Measurements from ENCODE around the gene SYT6. TPM values are rescaled to one million over a fixed set of nuclear protein-coding genes. Genes with fewer than 3 reads are reported as not detected.

The SYT6 gene
- total RNA-seq, 1 experiment from 2014 or later: not detected

GRCh38 chr1:114144016-114144415 lies 9.7 kb downstream of the SYT6 start:
- TF ChIP-seq EZH2 (IDR thresholded peaks at IDR 0.05; ENCODE audit: low read depth) (no peak), CTCF (conservative IDR thresholded peaks at IDR 0.05) (no peak)
- CTCF ChIA-PET: no interaction called here
- Histone ChIP-seq H3K4me3 (no peak overlapping the region), H3K27ac (no peak overlapping the region), H3F3A (ENCODE audit: insufficient read depth, low read depth) (no peaks in the 10 kb centered on the region), H4K20me1 (ENCODE audit: insufficient read depth) (no peaks in the 10 kb centered on the region), H3K79me2 (ENCODE audit: low read depth) (no peaks in the 10 kb centered on the region), H3K9me3 (ENCODE audit: insufficient read depth, low read depth) (no peaks in the 10 kb centered on the region), H3K9me2 (ENCODE audit: insufficient read depth) (no peaks in the 10 kb centered on the region), H3K4me1 (replicated peaks; ENCODE audit: insufficient read depth) (no peaks in the 10 kb centered on the region), H3K27me3 (ENCODE audit: insufficient read depth, low read depth) (no peaks in the 10 kb centered on the region), H3K36me3 (ENCODE audit: low read depth) (no peaks in the 10 kb centered on the region), H2AFZ (no peak overlapping the region), H3K4me2 (no peak overlapping the region)
- no TSS peak for BruUV-seq (replicated peaks)
- POLR2A ChIA-PET (ENCODE audit: unreplicated experiment): no interaction called here
- intact Hi-C loops (cut with micrococcal nuclease; ENCODE audit: unreplicated experiment): no loop called here
- DNase-seq: no peak

GRCh38 chr1:114139540-114139939 lies 14.1 kb downstream of the SYT6 start:
- Histone ChIP-seq H3K9me3 (ENCODE audit: insufficient read depth, low read depth) (no peaks in the 10 kb centered on the region), H3K79me2 (ENCODE audit: low read depth) (no peaks in the 10 kb centered on the region), H3K27ac (no peak overlapping the region), H3F3A (ENCODE audit: insufficient read depth, low read depth) (no peaks in the 10 kb centered on the region), H3K36me3 (ENCODE audit: low read depth) (no peaks in the 10 kb centered on the region), H3K4me1 (replicated peaks; ENCODE audit: insufficient read depth) (peaks cover 5% of the 10 kb centered on the region), H3K9me2 (ENCODE audit: insufficient read depth) (no peaks in the 10 kb centered on the region), H2AFZ (no peak overlapping the region), H3K4me3 (no peak overlapping the region), H3K4me2 (no peak overlapping the region), H3K27me3 (ENCODE audit: insufficient read depth, low read depth) (no peaks in the 10 kb centered on the region), H4K20me1 (ENCODE audit: insufficient read depth) (no peaks in the 10 kb centered on the region)
- CTCF ChIA-PET: no interaction called here
- POLR2A ChIA-PET (ENCODE audit: unreplicated experiment): no interaction called here
- no peak for DNase-seq
- BruUV-seq (replicated peaks): no TSS peak
- no peak for TF ChIP-seq EZH2 (IDR thresholded peaks at IDR 0.05; ENCODE audit: low read depth)
- TF ChIP-seq CTCF (conservative IDR thresholded peaks at IDR 0.05): no peak
- intact Hi-C loops (cut with micrococcal nuclease; ENCODE audit: unreplicated experiment): no loop called here

GRCh38 chr1:114137497-114137896 lies 16.2 kb downstream of the SYT6 start:
- no peak for DNase-seq
- Histone ChIP-seq H3K4me1 (replicated peaks; ENCODE audit: insufficient read depth) (peaks cover 14% of the 10 kb centered on the region), H3K9me2 (ENCODE audit: insufficient read depth) (no peaks in the 10 kb centered on the region), H3K27me3 (ENCODE audit: insufficient read depth, low read depth) (no peaks in the 10 kb centered on the region), H3K4me2 (no peak overlapping the region), H3K36me3 (ENCODE audit: low read depth) (no peaks in the 10 kb centered on the region), H4K20me1 (ENCODE audit: insufficient read depth) (no peaks in the 10 kb centered on the region), H2AFZ (no peak overlapping the region), H3K79me2 (ENCODE audit: low read depth) (no peaks in the 10 kb centered on the region), H3K27ac (no peak overlapping the region), H3K9me3 (ENCODE audit: insufficient read depth, low read depth) (no peaks in the 10 kb centered on the region), H3K4me3 (no peak overlapping the region), H3F3A (ENCODE audit: insufficient read depth, low read depth) (no peaks in the 10 kb centered on the region)
- intact Hi-C loops (cut with micrococcal nuclease; ENCODE audit: unreplicated experiment): no loop called here
- ChIA-PET POLR2A (ENCODE audit: unreplicated experiment) (no interaction called here), CTCF (no interaction called here)
- BruUV-seq (replicated peaks): no TSS peak
- TF ChIP-seq CTCF (conservative IDR thresholded peaks at IDR 0.05) (no peak), EZH2 (IDR thresholded peaks at IDR 0.05; ENCODE audit: low read depth) (no peak)
